ENCODE measurements around the gene TAOK1.
A peak's percentile ranks its signal among the peaks of the same experiment; 100 is the strongest.

The TAOK1 gene

GRCh38 chr17:29559640-29560039 lies 169.5 kb downstream of the TAOK1 start:
- Mint-ChIP-seq H3K27me3 (no peaks in the 10 kb centered on the region), H3K4me3 (peak overlapping the region; percentile 14), H3K9me3 (no peaks in the 10 kb centered on the region), H3K4me1 (peaks cover 51% of the 10 kb centered on the region), H3K27ac (peak overlapping the region; percentile 21), H3K36me3 (peaks cover 3% of the 10 kb centered on the region)
- DNase-seq (ENCODE audit: low spot score in 2 of 2) (no peak), ATAC-seq (ENCODE audit: low read depth) (peak; percentile 10)

- Mint-ChIP-seq H3K4me3 (peak overlapping the region; percentile 52), H3K27me3 (no peaks in the 10 kb centered on the region), H3K36me3 (peaks cover 3% of the 10 kb centered on the region), H3K4me1 (peaks cover 51% of the 10 kb centered on the region), H3K27ac (peak overlapping the region; percentile 21), H3K9me3 (no peaks in the 10 kb centered on the region)
- peak; percentile 27 to 38 for DNase-seq (ENCODE audit: low spot score in 2 of 2)
- peak; percentile 59 for ATAC-seq (ENCODE audit: low read depth)
Observed at GRCh38 chr17:29560316-29560715, 170.2 kb downstream of the TAOK1 start.

GRCh38 chr17:29561554-29562517 lies 171.7 kb downstream of the TAOK1 start:
- no peaks in the 10 kb centered on the region for H3K27me3 Mint-ChIP-seq
- peak; percentile 35 for ATAC-seq (ENCODE audit: low read depth)
- H3K27ac Mint-ChIP-seq = peak overlapping the region; percentile 93
- peaks cover 3% of the 10 kb centered on the region for H3K36me3 Mint-ChIP-seq
- H3K4me3 Mint-ChIP-seq = peak overlapping the region; percentile 63
- peaks cover 53% of the 10 kb centered on the region for H3K4me1 Mint-ChIP-seq
- no peaks in the 10 kb centered on the region for H3K9me3 Mint-ChIP-seq
- DNase-seq (ENCODE audit: low spot score in 2 of 2) = peak in 1 of 2 donors; percentile 45

DNA sequence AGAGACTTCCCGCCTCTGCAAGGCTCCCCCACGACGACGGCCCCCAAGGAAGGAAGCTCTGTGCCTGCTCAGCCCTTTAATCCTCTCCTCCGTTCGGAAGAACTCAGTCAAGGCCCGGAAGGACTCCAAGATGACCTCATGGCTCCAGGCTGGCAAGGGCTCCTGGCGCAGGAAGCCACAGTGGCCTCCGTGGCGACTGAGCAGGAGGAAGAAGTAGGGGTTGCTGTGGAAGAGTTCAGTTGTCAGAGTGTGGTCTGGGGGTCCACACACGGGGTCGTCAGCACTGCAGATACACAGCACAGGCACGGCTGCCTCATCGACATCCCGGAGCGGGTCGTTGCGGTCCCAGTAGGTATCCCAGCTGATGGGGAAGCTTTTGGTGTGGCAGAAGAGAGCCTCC lies 172.5 kb downstream of the TAOK1 start:
- H3K27ac Mint-ChIP-seq = peak overlapping the region; percentile 93
- no peaks in the 10 kb centered on the region for H3K9me3 Mint-ChIP-seq
- ATAC-seq (ENCODE audit: low read depth) (no peak), DNase-seq (ENCODE audit: low spot score in 2 of 2) (no peak)
- peaks cover 3% of the 10 kb centered on the region for H3K36me3 Mint-ChIP-seq
- peak overlapping the region; percentile 28 for H3K4me3 Mint-ChIP-seq
- peaks cover 45% of the 10 kb centered on the region for H3K4me1 Mint-ChIP-seq
- no peaks in the 10 kb centered on the region for H3K27me3 Mint-ChIP-seq

- Mint-ChIP-seq H3K9me3 (no peaks in the 10 kb centered on the region), H3K4me3 (peak overlapping the region; percentile 18), H3K27ac (peak overlapping the region; percentile 73), H3K36me3 (peaks cover 3% of the 10 kb centered on the region), H3K27me3 (no peaks in the 10 kb centered on the region), H3K4me1 (peaks cover 39% of the 10 kb centered on the region)
- peak; percentile 34 for ATAC-seq (ENCODE audit: low read depth)
- DNase-seq (ENCODE audit: low spot score in 2 of 2) = peak; percentile 38 to 41
Observed at GRCh38 chr17:29563816-29564215, 173.7 kb downstream of the TAOK1 start.

GRCh38 chr17:29565643-29566472 lies 175.7 kb downstream of the TAOK1 start:
- H3K9me3 Mint-ChIP-seq = no peaks in the 10 kb centered on the region
- DNase-seq (ENCODE audit: low spot score in 2 of 2) (no peak), ATAC-seq (ENCODE audit: low read depth) (peak; percentile 6)
- H3K4me1 Mint-ChIP-seq = peaks cover 32% of the 10 kb centered on the region
- H3K27ac Mint-ChIP-seq = peak overlapping the region; percentile 84
- H3K27me3 Mint-ChIP-seq = no peaks in the 10 kb centered on the region
- H3K36me3 Mint-ChIP-seq = peaks cover 3% of the 10 kb centered on the region
- peak overlapping the region; percentile 95 for H3K4me3 Mint-ChIP-seq

DNA sequence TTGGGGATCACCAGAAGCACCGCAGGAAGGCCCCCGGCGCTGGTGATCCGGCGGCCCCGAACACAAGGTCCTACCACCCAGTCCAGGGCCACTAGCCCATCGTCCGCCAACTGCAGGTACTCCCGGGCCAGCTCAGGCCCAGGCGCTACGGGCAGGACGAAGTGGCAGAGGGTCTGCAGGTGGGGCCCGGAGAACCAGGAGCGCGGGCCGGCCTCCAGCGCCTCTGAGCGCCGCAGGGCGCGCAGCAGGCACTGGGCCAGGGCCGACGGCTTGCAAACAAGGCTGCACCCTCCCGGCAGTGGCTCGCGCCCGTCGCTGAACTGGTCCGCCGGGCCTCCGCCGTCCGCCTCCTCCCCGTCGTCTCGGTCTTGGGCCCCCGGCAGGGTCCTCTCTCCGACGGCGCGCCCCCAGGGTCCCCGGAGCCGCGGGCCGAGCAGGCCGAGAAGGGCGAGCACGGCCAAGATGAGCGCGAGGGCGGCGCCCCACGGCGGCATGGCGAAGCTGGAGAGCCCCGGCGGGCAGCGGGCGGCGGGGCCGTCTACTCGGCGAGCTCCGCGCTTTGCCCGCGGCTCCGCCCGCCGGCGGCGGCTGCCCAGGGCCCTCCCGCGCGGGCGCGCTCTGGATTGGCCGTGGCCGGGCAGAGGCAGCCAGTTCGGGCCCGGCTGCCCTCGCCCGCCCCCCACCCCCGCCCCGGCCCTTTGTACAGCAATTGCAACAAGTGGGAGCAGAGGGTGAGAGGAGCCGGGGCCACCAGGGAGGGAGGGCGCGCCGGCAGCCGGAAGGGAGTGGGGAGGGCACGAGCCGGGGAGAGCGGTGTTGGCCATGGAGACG lies 176.5 kb downstream of the TAOK1 start, which contains the start of gene ABHD15:
Gene ABHD15, minus strand, starts transcription at position 565 of the 831 bp plus-strand sequence. Its CDS starts 71 bp downstream, at position 494.
- Mint-ChIP-seq H3K27me3 (no peaks in the 10 kb centered on the region), H3K27ac (peak within 1 kb of the TSS; percentile 91), H3K9me3 (no peaks in the 10 kb centered on the region), H3K4me1 (peaks cover 31% of the 10 kb centered on the region), H3K4me3 (peak within 1 kb of the TSS; percentile 97), H3K36me3 (peaks cover 3% of the 10 kb centered on the region)
- DNase-seq (ENCODE audit: low spot score in 2 of 2) (peak; percentile 54 to 76), ATAC-seq (ENCODE audit: low read depth) (peak; percentile 21)

- no peak for DNase-seq (ENCODE audit: low spot score in 2 of 2)
- H3K4me1 Mint-ChIP-seq = peaks cover 26% of the 10 kb centered on the region
- H3K4me3 Mint-ChIP-seq = peak overlapping the region; percentile 97
- peak overlapping the region; percentile 91 for H3K27ac Mint-ChIP-seq
- H3K36me3 Mint-ChIP-seq = no peaks in the 10 kb centered on the region
- H3K9me3 Mint-ChIP-seq = no peaks in the 10 kb centered on the region
- H3K27me3 Mint-ChIP-seq = no peaks in the 10 kb centered on the region
- peak; percentile 9 for ATAC-seq (ENCODE audit: low read depth)
Observed at GRCh38 chr17:29567304-29567553, 177.1 kb downstream of the TAOK1 start.

DNA sequence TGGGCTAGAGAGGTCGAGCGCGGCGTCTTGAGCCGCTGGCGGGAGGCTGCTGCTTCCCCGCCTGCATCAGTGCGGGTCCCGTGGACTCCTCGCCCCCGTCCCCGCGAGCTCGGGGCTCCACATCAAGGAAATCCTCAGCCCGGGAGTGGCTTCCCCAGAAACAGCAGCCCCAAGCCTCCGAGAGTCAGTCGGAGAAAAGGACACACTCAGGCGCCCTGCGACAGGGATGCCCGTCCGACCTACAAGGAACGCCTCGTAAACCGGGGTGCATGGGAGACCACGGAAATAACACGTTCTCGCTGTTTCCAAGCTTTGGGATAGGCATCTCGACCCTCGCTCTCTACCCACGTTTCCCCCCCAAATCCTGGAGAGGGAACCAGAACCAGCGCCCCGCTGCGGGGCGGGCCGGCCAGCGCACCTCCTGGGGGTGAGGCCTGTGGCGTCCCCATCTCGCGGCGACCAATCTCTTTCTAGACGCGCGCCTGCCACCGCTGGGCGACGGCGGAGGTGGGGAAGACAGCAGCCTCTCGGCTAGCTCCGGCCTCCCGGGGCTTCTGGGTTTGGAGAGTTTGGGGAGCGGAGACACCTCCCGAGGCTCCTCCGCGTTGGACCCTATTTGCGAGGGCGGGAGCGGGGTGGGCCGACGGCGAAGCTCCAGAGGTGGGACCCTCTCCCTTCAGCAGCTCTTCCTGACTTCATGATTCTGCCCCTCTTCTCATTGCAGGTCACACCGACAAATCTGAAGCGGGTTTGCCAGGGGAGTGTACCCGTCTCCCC lies 177.6 kb downstream of the TAOK1 start:
- DNase-seq (ENCODE audit: low spot score in 2 of 2) (peak; percentile 73 to 77), ATAC-seq (ENCODE audit: low read depth) (peak; percentile 67)
- H3K36me3 Mint-ChIP-seq = no peaks in the 10 kb centered on the region
- H3K4me1 Mint-ChIP-seq = peaks cover 23% of the 10 kb centered on the region
- H3K4me3 Mint-ChIP-seq = peak overlapping the region; percentile 97
- no peaks in the 10 kb centered on the region for H3K27me3 Mint-ChIP-seq
- H3K27ac Mint-ChIP-seq = peak overlapping the region; percentile 91
- H3K9me3 Mint-ChIP-seq = no peaks in the 10 kb centered on the region

DNA sequence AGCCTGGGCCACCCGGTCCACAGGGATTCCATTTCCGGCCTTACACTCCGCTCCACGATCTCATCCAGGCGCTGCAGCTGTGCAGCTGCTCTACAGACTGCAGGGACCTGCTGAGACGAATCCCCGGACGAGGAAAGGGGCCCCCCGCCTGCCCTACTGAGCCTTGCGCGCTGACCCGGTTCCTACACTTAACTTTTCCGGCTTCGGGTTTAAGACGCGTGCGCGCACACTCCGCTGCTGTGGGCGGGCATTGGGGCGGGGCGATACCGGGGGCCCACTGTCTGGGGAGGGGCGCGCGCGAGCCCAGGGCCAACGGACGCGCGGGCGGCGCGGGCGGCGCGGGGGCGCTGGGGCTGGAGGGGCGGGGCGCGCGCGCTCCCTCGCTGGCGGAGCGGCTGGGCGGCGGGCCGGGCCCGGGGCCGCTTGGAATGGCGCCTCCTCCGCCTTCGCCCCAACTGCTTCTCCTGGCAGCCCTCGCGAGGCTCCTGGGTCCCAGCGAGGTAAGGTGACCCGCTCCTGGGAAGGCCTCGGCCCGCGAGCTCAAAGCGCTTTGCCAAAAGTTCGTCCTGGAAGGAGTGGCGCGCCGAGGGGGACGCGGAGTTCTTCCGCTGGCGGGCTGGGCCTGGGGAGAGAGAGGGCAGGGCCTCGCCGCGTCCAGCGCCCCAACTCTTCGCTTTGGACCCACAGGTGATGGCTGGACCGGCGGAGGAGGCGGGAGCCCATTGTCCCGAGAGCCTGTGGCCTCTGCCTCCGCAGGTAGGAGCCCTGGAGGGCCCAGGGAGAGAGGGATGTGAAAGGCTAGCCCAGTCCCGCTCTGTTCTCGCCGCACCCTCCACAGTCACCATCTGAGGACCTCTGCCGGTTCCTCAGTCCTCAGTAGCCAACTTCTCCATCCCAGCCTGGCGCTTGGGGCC lies 178.4 kb downstream of the TAOK1 start, which contains the start of gene TP53I13:
Gene TP53I13, plus strand, starts transcription at position 371 of the 914 bp plus-strand sequence. Its CDS starts 58 bp downstream, at position 429.
- Mint-ChIP-seq H3K27me3 (no peaks in the 10 kb centered on the region), H3K36me3 (peaks cover 2% of the 10 kb centered on the region), H3K4me1 (peaks cover 20% of the 10 kb centered on the region), H3K4me3 (peak within 1 kb of the TSS; percentile 97), H3K27ac (peak within 1 kb of the TSS; percentile 91), H3K9me3 (no peaks in the 10 kb centered on the region)
- DNase-seq (ENCODE audit: low spot score in 2 of 2) (peak; percentile 64 to 70), ATAC-seq (ENCODE audit: low read depth) (peak; percentile 46)

GRCh38 chr17:29569245-29569950 lies 179.2 kb downstream of the TAOK1 start:
- no peaks in the 10 kb centered on the region for H3K27me3 Mint-ChIP-seq
- H3K36me3 Mint-ChIP-seq = peaks cover 2% of the 10 kb centered on the region
- DNase-seq (ENCODE audit: low spot score in 2 of 2) = peak in 1 of 2 donors; percentile 16
- peak overlapping the region; percentile 91 for H3K27ac Mint-ChIP-seq
- ATAC-seq (ENCODE audit: low read depth) = no peak
- peak overlapping the region; percentile 79 for H3K4me3 Mint-ChIP-seq
- peaks cover 15% of the 10 kb centered on the region for H3K4me1 Mint-ChIP-seq
- no peaks in the 10 kb centered on the region for H3K9me3 Mint-ChIP-seq

Data from memory B cell (primary cell).